ENCODE measurements around the gene PPIP5K2. TPM values are rescaled to one million over a fixed set of nuclear protein-coding genes. Genes with fewer than 3 reads are reported as not detected.

The PPIP5K2 gene
- total RNA-seq, 1 donor from 2014 or later, result 53.3 TPM

GRCh38 chr5:103258957-103259704 is 139.0 kb downstream of the PPIP5K2 start:
- no peak for TF ChIP-seq CTCF (IDR thresholded peaks at IDR 0.05)
- peak overlapping the region; percentile 96 for H3K4me3 ChIP-seq
- DNase-seq (peak; percentile 84), ATAC-seq (peak; percentile 56)
- H3K27me3 ChIP-seq, result no peaks in the 10 kb centered on the region
- no peaks in the 10 kb centered on the region for H3K9me3 ChIP-seq
- H3K4me1 ChIP-seq, result peaks cover 4% of the 10 kb centered on the region
- no peaks in the 10 kb centered on the region for H3K36me3 ChIP-seq
- peak overlapping the region; percentile 81 for H3K27ac ChIP-seq
- intact Hi-C loops (cut with DNase I), result no loop called here

- ATAC-seq (no peak), DNase-seq (no peak)
- intact Hi-C loops (cut with DNase I), result no loop called here
- Histone ChIP-seq H3K4me3 (peak overlapping the region; percentile 96), H3K27ac (peak overlapping the region; percentile 81), H3K36me3 (no peaks in the 10 kb centered on the region), H3K4me1 (peaks cover 4% of the 10 kb centered on the region), H3K9me3 (no peaks in the 10 kb centered on the region), H3K27me3 (no peaks in the 10 kb centered on the region)
- no peak for TF ChIP-seq CTCF (IDR thresholded peaks at IDR 0.05)
These were observed 139.7 kb downstream of the PPIP5K2 start for GRCh38 chr5:103259705-103260355.

- Histone ChIP-seq H3K9me3 (no peaks in the 10 kb centered on the region), H3K27ac (no peak overlapping the region), H3K36me3 (no peaks in the 10 kb centered on the region), H3K4me3 (no peak overlapping the region), H3K4me1 (peaks cover 4% of the 10 kb centered on the region), H3K27me3 (no peaks in the 10 kb centered on the region)
- TF ChIP-seq CTCF (IDR thresholded peaks at IDR 0.05), result no peak
- intact Hi-C loops (cut with DNase I), result no loop called here
- DNase-seq (no peak), ATAC-seq (no peak)
These were observed 140.8 kb downstream of the PPIP5K2 start for GRCh38 chr5:103260951-103261350.

Other genes starting within 250 kb of the PPIP5K2 start
- gene GIN1, start 163 bp upstream of the PPIP5K2 start, total RNA-seq, result 6.7 TPM
- gene MACIR, start 138.5 kb downstream of the PPIP5K2 start, total RNA-seq, result 4.2 TPM

All from upper lobe of right lung (tissue), 1 donor.